ENCODE measurements around the gene RAP1GAP2.

The RAP1GAP2 gene

GRCh38 chr17:3004150-3004801 is 208.0 kb downstream of the RAP1GAP2 start:
- DNase-seq: peak; percentile 62

- DNase-seq: no peak
Measured at GRCh38 chr17:3004925-3005324, 208.7 kb downstream of the RAP1GAP2 start.

DNA sequence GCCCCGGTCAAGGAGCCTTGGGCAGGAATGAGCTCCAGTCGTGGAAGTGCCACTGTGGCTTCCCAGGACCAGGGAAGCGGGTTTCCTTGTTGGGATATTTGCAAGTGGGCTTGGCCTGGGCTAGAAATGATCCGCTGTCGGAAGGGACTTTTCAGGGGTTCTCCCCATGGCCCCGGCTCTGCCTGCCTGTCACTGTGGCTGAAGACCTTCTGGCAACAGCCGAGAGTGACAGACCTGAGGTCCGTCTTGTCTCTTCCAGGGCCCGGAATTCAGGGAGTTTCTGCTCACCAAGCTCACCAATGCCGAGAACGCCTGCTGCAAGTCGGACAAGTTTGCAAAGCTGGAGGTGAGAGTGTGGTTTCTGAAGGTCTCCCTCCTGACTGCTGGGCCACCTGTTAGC is 209.5 kb downstream of the RAP1GAP2 start:
- DNase-seq: no peak

- DNase-seq: no peak
Measured at GRCh38 chr17:3006801-3007200, 210.6 kb downstream of the RAP1GAP2 start.

- DNase-seq: no peak
Measured at GRCh38 chr17:3007651-3008121, 211.4 kb downstream of the RAP1GAP2 start.

DNA sequence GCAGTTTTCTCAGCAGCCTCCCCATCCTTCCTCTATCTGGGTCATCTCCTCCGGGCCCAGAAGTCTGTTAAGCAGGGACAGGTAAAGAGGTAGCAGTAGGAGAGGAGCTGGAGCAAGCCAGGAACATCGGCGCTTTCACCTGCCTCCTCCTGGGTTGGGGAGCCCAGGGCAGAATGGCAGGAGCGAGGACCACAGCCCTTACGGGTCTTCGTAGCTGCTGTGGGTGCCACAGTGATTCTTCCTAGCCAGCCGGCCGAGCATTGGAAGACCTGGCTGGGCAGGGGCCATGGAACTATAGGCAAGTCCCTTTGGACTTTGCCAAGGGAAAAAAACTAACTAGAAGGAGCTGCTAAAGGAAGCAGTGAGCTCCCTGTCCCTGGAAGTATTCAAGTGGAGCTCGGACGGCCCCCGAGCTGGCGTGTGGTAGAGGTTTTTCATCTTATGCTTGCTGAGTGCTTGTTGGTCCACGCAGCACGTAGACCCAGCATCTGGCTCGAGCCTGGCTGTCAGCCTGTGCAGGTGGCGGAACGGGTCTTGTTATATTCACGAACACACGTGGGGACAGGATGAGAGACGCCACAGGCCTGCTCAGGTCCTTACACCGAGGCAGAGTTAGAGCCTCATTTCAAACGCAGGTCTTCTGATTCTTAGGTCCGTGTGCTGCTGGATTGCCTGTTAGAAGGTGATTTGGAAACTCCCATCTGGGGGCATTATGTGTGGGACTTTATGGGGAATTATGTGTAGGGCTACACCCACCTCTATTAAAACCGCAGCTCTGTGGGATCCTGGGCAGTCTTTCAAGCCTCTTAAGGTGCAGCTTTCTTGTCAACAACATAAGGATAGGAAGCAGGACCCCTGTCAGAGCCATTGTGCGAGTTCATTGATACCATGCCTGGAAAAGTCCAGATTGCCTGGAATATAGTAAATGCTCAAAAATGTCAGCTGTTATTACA is 212.4 kb downstream of the RAP1GAP2 start:
- no peak for DNase-seq

DNA sequence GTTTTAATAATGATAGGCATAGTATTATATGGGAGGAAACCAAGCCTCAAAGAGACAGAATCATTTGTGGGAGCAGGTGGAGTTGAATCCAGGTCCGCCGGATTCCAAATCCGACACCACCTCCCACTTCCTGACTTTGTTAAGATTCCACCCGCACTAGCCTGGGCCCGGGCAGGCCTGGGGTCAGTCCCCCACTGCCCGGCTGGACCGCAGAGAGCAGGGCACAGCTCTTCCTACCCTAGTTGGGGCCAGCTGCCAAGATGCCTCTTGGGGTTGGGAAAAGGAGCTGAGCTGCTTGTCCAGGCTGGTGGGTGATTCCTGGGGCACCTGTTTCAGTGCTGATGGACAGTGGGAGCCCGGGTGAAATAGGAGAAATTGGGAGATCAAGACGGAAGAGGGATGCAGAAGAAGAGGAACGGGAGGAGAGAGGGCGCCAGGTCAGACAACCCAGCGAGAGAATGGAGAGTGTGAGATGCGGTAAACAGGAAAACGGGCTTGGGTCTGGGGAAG is 213.2 kb downstream of the RAP1GAP2 start:
- no peak for DNase-seq

- DNase-seq: no peak
Measured at GRCh38 chr17:3011891-3012290, 215.7 kb downstream of the RAP1GAP2 start.

DNA sequence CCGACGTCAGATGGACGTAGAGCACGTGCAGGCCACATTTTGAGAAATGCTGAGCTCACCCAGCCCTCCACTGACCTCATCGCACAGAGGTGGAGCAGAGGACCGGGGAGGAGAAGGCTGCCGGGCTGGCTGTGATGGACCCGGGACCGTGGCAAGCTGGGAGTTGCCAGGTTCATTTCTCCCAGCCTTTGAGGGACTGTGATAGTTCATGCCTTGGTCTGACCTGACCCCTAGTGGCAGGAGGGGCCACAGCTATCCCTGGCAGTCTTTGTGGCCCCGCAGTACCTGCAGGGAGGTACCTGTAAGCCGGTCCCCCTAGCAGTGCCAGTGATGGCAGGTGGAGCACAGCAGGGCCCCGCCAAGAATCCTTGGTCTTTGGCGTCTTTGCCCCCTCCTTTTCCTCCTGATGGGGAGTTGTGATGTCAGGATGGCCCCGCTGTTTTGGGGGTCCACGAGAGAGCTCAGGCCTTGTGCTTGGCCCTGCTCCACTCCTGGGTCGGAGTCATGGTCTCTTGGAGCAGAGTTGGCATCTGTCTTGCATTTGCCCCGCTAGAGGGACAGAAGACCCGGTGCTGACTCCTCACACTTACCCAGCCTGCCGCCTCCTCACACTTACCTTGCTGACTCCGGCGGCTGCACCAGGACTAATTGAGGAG is 216.8 kb downstream of the RAP1GAP2 start:
- no peak for DNase-seq

DNA sequence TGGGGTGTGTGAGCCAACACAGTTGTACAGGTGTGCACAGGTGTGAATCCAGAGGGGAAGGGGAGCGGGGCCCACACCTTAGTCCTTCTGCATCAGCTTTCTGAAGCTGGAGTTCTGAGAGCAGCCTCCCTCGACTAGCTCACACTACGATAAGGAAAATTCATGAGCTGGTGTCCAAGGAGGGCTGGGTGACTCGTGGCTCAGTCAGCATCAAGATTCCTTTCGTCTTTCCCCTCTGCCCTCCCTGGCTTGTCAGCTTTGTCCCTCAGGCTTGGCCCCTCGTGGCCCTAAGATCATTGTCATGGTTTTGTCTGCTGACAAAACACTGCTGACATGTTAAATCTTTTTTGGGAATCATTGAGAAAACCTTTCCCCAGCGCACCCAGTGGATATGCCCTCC is 219.7 kb downstream of the RAP1GAP2 start:
- DNase-seq: no peak

- DNase-seq: no peak
Measured at GRCh38 chr17:3017936-3018335, 221.7 kb downstream of the RAP1GAP2 start.

DNA sequence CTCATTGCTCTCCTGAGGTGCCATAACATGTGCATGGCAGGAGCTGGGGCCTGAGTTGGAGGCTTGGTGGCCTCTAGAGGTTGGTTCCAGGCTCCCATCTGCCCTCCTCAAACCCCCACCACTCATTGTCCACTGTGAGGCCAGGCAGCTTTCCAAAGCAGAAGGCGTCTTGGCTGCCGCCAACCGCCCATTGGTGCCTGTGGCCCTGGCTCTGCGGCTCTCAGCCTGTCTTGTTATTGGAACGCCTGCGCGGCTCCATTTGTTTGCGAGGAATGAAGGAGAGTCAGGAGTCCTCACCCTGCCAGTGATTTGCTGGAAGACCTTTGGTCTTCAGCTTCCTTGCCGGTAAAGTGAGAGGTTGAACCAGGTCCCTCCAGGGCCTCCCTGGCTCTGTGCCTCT is 223.5 kb downstream of the RAP1GAP2 start:
- no peak for DNase-seq

GRCh38 chr17:3020381-3020780 is 224.1 kb downstream of the RAP1GAP2 start:
- no peak for DNase-seq

DNA sequence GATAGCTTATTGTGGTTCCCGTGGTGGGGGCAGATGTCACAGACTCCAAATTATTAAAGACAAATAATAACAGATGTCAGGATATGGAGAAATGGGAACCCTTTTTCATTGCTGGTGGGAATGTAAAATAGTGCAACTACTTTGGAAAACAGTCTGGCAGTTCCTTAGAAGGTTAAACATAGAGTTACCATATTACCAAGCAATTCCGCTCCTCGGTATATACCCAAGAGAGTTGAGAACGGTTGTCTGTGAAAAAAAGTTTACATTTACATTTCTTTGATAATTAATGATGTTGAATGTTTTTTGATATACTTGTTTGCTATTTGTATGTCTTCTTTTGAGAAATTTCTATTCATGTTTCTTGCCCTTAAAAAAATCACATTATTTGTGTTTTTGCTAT is 226.0 kb downstream of the RAP1GAP2 start:
- no peak for DNase-seq

GRCh38 chr17:3024346-3024745 is 228.1 kb downstream of the RAP1GAP2 start:
- no peak for DNase-seq

- DNase-seq: no peak
Measured at GRCh38 chr17:3025421-3026124, 229.3 kb downstream of the RAP1GAP2 start.

DNA sequence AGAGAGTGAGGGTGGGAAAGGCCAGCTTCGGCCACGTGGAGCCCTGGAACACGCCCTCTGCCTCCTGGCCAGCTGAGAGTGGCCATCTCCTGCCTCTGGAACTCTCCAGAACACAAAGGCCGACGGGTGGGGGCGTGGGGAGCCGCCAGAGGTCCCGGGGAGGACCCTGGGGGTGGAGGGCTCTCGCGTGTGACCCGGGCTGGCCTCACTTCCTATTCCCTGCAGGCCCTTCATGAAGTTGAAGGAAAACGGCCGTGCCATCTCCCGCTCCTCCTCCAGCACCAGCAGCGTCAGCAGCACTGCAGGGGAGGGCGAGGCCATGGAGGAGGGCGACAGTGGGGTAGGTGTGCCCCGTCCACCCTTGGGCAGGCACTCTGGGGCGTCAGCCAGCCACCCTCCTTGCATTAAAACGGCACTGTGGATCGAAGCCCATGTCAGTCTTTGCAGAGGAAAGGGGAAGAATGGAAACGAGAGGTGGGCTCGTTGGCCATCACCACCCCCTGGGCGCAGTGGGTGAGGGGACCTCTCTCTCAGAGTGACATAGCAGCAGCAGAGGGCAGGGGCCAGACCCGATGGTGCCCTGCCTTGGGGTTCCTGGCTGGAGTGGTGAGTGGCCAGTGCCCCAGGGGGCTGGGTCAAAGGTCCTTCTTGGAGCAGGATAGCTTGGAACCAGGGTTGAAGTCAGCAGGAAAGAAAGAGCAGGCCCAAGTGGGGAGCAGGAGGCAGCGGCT is 230.1 kb downstream of the RAP1GAP2 start:
- DNase-seq: no peak

GRCh38 chr17:3026856-3027751 is 230.9 kb downstream of the RAP1GAP2 start:
- DNase-seq: no peak

DNA sequence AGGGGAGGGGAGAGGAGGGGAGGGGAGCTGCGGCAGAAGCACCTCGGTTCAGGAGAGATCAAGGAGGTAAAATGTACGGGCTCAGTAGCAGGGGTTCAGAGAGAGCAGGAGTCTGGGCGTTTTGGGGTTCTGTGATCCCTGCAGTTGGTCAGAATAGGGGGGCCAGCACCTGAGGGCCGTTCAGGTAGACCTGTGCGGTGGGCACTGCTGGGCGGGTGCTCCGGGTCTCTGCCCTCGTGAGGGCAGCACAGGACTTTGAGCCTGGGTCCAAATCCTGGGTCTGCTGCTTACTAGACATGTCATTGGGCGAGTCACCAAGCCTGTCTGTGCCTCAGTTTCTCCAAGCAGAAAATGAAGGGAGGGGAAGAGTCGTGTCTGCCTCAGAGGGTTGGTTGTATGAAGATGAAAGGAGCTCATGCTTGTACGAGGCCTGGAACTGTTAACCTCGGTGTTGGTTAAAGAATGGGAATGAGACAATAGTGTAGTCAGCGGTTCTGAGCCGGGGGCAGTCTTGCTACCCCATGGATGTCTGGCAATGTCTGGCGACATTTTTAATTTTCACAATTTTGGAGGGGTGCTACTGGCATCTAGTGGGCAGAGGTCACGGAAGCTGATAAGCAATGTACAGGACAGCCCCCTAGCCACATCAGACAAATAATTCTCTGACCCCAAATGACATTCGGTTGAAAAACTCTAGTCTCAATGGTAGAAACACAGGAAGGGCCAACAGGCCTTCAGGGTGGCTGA is 231.7 kb downstream of the RAP1GAP2 start:
- no peak for DNase-seq
